HepG2 (cell line): ENCODE data around the gene ADM5. TPM values are rescaled to one million over a fixed set of nuclear protein-coding genes. Genes with fewer than 3 reads are reported as not detected.

ENCODE experiments used
- ATAC-seq: fragments of 200-7000 bp; cut with Tn5 transposase; 3 replicates; pipeline ENCODE4 v1.9.1; 2020; ENCODE audit warnings: mild to moderate bottlenecking, moderate library complexity
- BruUV-seq: library from RNA; stranded (reverse); fragments of 400-500 nt; replicated peaks from 2 replicates; lab custom pipeline; 2021; lab: Mats Ljungman, UMichigan
- CTCF ChIA-PET: fragments of 300-600 bp; formaldehyde crosslinking; extraction: SDS; loops from one replicate; lab custom pipeline; 2021; ENCODE audit warnings: low total read pairs, inconsistent platforms, low intra/inter-chr PET ratio; lab: Yijun Ruan, JAX
- POLR2A ChIA-PET: fragments of 350-600 bp; sonication (Branson Sonifier 250); formaldehyde crosslinking; loops from one replicate; lab custom pipeline; 2020; ENCODE audit warnings: antibody characterized with exemption, inconsistent platforms; lab: Yijun Ruan, JAX
- DNase-seq: peaks from one replicate; pipeline ENCODE4 v3.0.0-alpha.2; 2015; ENCODE audit warnings: low spot score
- FAIRE-seq: peaks from 3 replicates; lab custom pipeline; 2011; peaks lifted over from hg19 to GRCh38; lab: Jason Lieb, UNC
- H2AFZ ChIP-seq: one replicate; pipeline ENCODE4 v1.6.1; 2011; ENCODE audit warnings: low read length, inconsistent platforms
- H3K27ac ChIP-seq: fragments of 300-600 bp; 3 replicates; pipeline ENCODE4 v1.8.0; 2011; ENCODE audit warnings: mixed run types, mild to moderate bottlenecking, mixed read lengths, low read length, inconsistent platforms; ENCODE audit not compliant: insufficient read depth; ENCODE audit errors: extremely low read length
- H3K27me3 ChIP-seq, 2 experiments: fragments of 200-600 bp in 1 of 2; 2 replicates in 1 of 2; 3 replicates in 1 of 2; pipeline versions ENCODE4 v1.6.0 to v1.8.0; 2011; ENCODE audit warnings: low read length in 2 of 2, mild to moderate bottlenecking in 2 of 2, moderate library complexity in 2 of 2, inconsistent platforms in 1 of 2; ENCODE audit not compliant: insufficient read depth in 2 of 2, control insufficient read depth in 1 of 2
- H3K36me3 ChIP-seq, 2 experiments: fragments of 200-600 bp in 1 of 2; replicated peaks in 1 of 2; 2 replicates in 1 of 2; 3 replicates in 1 of 2; pipeline versions ENCODE4 v1.5.1 to v1.8.0; 2011; ENCODE audit warnings: low read length in 2 of 2, inconsistent platforms in 1 of 2; ENCODE audit not compliant: insufficient read depth in 2 of 2, control insufficient read depth in 1 of 2
- H3K4me1 ChIP-seq: 2 replicates; pipeline ENCODE4 v1.5.1; 2012; ENCODE audit warnings: low read length, inconsistent platforms; ENCODE audit not compliant: insufficient read depth
- H3K4me2 ChIP-seq: 2 replicates; pipeline ENCODE4 v1.6.0; 2011; ENCODE audit warnings: low read depth, low read length, inconsistent platforms
- H3K4me3 ChIP-seq, 3 experiments: fragments of 200-600 bp in 1 of 3; sonication (generic), shearing (Covaris generic) in 1 of 3; replicated peaks in 1 of 3; 2 replicates each; pipeline ENCODE4 v1.5.1; 2011 to 2016; ENCODE audit warnings: low read length in 3 of 3, inconsistent platforms in 2 of 3, low read depth in 2 of 3, mild to moderate bottlenecking in 2 of 3, control low read depth in 1 of 3, mixed read lengths in 1 of 3; ENCODE audit not compliant: insufficient read depth in 1 of 3
- H3K79me2 ChIP-seq: one replicate; pipeline ENCODE4 v1.6.1; 2011; ENCODE audit warnings: low read length, inconsistent platforms; ENCODE audit not compliant: insufficient read depth
- H3K9ac ChIP-seq: 2 replicates; pipeline ENCODE4 v1.6.0; 2011; ENCODE audit warnings: mild to moderate bottlenecking, low read depth, low read length, inconsistent platforms; ENCODE audit not compliant: insufficient read depth
- H3K9me3 ChIP-seq: 2 replicates; pipeline ENCODE4 v1.5.1; 2012; ENCODE audit warnings: mild to moderate bottlenecking, low read length
- H4K20me1 ChIP-seq: 2 replicates; pipeline ENCODE4 v1.6.0; 2011; ENCODE audit warnings: inconsistent platforms, mild to moderate bottlenecking, low read length, moderate library complexity; ENCODE audit not compliant: insufficient read depth
- ATF7-NPFF ChIP-seq: sonication (generic); formaldehyde crosslinking; IDR thresholded peaks from 2 replicates; pipeline ENCODE4 v1.8.1; 2023; ENCODE audit warnings: mild to moderate bottlenecking, low read depth, missing genetic modification reagents, moderate library complexity
- EHMT2 ChIP-seq: fragments of 200-600 bp; sonication (generic); IDR thresholded peaks from 2 replicates; pipeline ENCODE4 v1.7.0; 2017; ENCODE audit warnings: antibody characterized with exemption, low read depth, low read length, borderline replicate concordance
- ERF ChIP-seq: IDR thresholded peaks from 2 replicates; pipeline ENCODE4 v1.6.1; 2018; ENCODE audit warnings: missing biosample characterization, missing genetic modification reagents
- FLYWCH1 ChIP-seq: sonication (generic); formaldehyde crosslinking; IDR thresholded peaks from 2 replicates; pipeline ENCODE4 v1.8.1; 2023; ENCODE audit warnings: mild to moderate bottlenecking, missing genetic modification reagents
- FOXP4 ChIP-seq: sonication (generic); formaldehyde crosslinking; IDR thresholded peaks from 2 replicates; pipeline ENCODE4 v1.4.0; 2020; ENCODE audit warnings: missing genetic modification reagents
- HNF4G ChIP-seq, 2 experiments: sonication (generic) in 1 of 2; formaldehyde crosslinking in 1 of 2; IDR thresholded peaks; 2 replicates each; pipeline versions ENCODE4 v1.4.0 to v1.6.1; 2011 to 2020; ENCODE audit warnings: borderline replicate concordance in 2 of 2, low read depth in 2 of 2, mild to moderate bottlenecking in 2 of 2, low read length in 1 of 2, missing genetic modification reagents in 1 of 2, moderate library complexity in 1 of 2
- HNRNPL ChIP-seq: fragments of 200-400 bp; formaldehyde crosslinking; IDR thresholded peaks from 2 replicates; pipeline ENCODE4 v1.6.1; 2017; ENCODE audit warnings: mild to moderate bottlenecking, low read depth, low read length
- PAF1 ChIP-seq: IDR thresholded peaks from 2 replicates; pipeline ENCODE4 v1.6.1; 2016; ENCODE audit warnings: missing genetic modification reagents, missing compliant biosample characterization
- TAF1 ChIP-seq: sonication (generic); formaldehyde crosslinking; IDR thresholded peaks from 2 replicates; pipeline ENCODE4 v1.4.0; 2020; ENCODE audit warnings: missing genetic modification reagents
- YEATS2 ChIP-seq: sonication (generic); formaldehyde crosslinking; IDR thresholded peaks from 2 replicates; pipeline ENCODE4 v1.4.0; 2020; ENCODE audit warnings: missing genetic modification reagents, borderline replicate concordance
- ZBTB44 ChIP-seq: sonication (generic); formaldehyde crosslinking; IDR thresholded peaks from 2 replicates; pipeline ENCODE4 v1.4.0; 2020; ENCODE audit warnings: missing genetic modification reagents
- ZFYVE20 ChIP-seq: sonication (generic); formaldehyde crosslinking; IDR thresholded peaks from 2 replicates; pipeline ENCODE4 v1.8.0; 2023; ENCODE audit warnings: low read depth, mild to moderate bottlenecking, moderate library complexity, missing genetic modification reagents, borderline replicate concordance
- ZNF362 ChIP-seq: sonication (generic); formaldehyde crosslinking; IDR thresholded peaks from 2 replicates; pipeline ENCODE4 v1.4.0; 2020; ENCODE audit warnings: missing genetic modification reagents, mild to moderate bottlenecking, borderline replicate concordance
- ZNF382 ChIP-seq: sonication (generic); formaldehyde crosslinking; IDR thresholded peaks from 2 replicates; pipeline ENCODE4 v1.5.0; 2020; ENCODE audit warnings: missing genetic modification reagents, mild to moderate bottlenecking, borderline replicate concordance
- WGBS: methylation state at CpG from one replicate; pipeline ENCODE4 v1.1.6; 2017; ENCODE audit warnings: low lambda C conversion rate; 5-methylcytosine and 5-hydroxymethylcytosine counted together
- in situ Hi-C: cut with HindIII; loops from 2 replicates; pipeline ENCODE4 v1.10.0; 2017; ENCODE audit warnings: low pct_unique_long_range_greater_than_20kb; ENCODE audit not compliant: extremely low pct_ligation_motif_present
- intact Hi-C: fragments of 100-400 bp; cut with micrococcal nuclease; formaldehyde crosslinking; loops from one replicate; pipeline ENCODE4 v1.10.0; 2022; ENCODE audit not compliant: unreplicated experiment
- polyA plus RNA-seq, 8 experiments: library from polyadenylated mRNA; depleted of rRNA in 3 of 8; stranded (reverse) in 7 of 8; unstranded in 1 of 8; fragments of >200 nt; fragmentation: Illumina TruSeq in 4 of 8; extraction: Trizol in 4 of 8; gene quantifications; 2 replicates each; pipeline versions ENCODE4 v1.2.1 to v1.2.3, GENCODE V29; 2011 to 2016; ENCODE audit warnings: low read depth in 4 of 8, missing spikeins in 1 of 8, mixed read lengths in 1 of 8; ENCODE audit not compliant: insufficient read depth in 1 of 8
- total RNA-seq, 5 experiments: library from RNA; depleted of rRNA; stranded (reverse); fragments of >200 nt; fragmentation: Illumina TruSeq; extraction: Trizol; gene quantifications; 2 replicates each; pipeline ENCODE4 v1.2.3, GENCODE V29; 2016; ENCODE audit warnings: low read depth in 1 of 5

Gene ADM5
- total and polyA plus RNA-seq, 2 of the 13 experiments (the other 11 are each of a cell fraction or from before 2014, with no cell fraction given) = 2.7 to 4.1 TPM

- CTCF ChIA-PET = no interaction called here
- Histone ChIP-seq H3K4me1 (peaks cover 27% of the 10 kb centered on the region), H3K27me3 (no peaks in the 10 kb centered on the region; a peak in 1 of 5 replicates), H4K20me1 (peaks cover 5% of the 10 kb centered on the region; the same call in 1 of the 2 replicates), H3K9me3 (no peaks in the 10 kb centered on the region), H3K4me2 (peak overlapping the region; percentile 98), H3K79me2 (peaks cover 30% of the 10 kb centered on the region), H2AFZ (no peak overlapping the region), H3K27ac (peak overlapping the region; percentile 74), H3K36me3 (peaks cover 7 to 36% of the 10 kb centered on the region in 2 experiments), H3K9ac (peak overlapping the region; percentile 90), H3K4me3 (peak overlapping the region; percentile 63 to 96 (median 93))
- POLR2A ChIA-PET = interaction anchor here (0.8 to 5.7 kb wide), 9 partner anchors 8 to 152 kb away, joined by 3 to 92 read pairs (median 4); partner anchors contain the start of genes FCGRT, PRMT1, RRAS and SCAF1
- intact Hi-C loops = loop anchor here (2.0 kb wide), 1 partner anchor 24 kb away; the partner anchor contains the start of gene RRAS
- WGBS = under 1% methylated on average over 26 of the region's 53 CpGs
- in situ Hi-C loops = no loop called here
- ATAC-seq (peak; percentile 76), FAIRE-seq (peak; percentile 56), DNase-seq (peak; percentile 80)
- no TSS peak for BruUV-seq
- no peak for TF ChIP-seq FOXP4
- no peak for TF ChIP-seq ERF (CRISPR knock-in tag)
- no peak for TF ChIP-seq EHMT2
- peak; percentile 73 for TF ChIP-seq TAF1 (CRISPR knock-in tag)
- no peak for TF ChIP-seq HNF4G (IDR thresholded peaks at IDR 0.05; ENCODE audit: borderline replicate concordance, low read depth, low read length)
- TF ChIP-seq HNF4G (CRISPR knock-in tag; IDR thresholded peaks at IDR 0.05; ENCODE audit: borderline replicate concordance, low read depth) = no peak
- TF ChIP-seq ZBTB44 (CRISPR knock-in tag) = no peak
- no peak for TF ChIP-seq ZNF362 (CRISPR knock-in tag)
- no peak for TF ChIP-seq PAF1 (CRISPR knock-in tag)
- 0 out of 2 replicates have a peak, but pooled peaks have one; percentile 53 for TF ChIP-seq HNRNPL
- TF ChIP-seq FLYWCH1 (CRISPR knock-in tag) = no peak
- TF ChIP-seq ZFYVE20 (CRISPR knock-in tag) = no peak
- TF ChIP-seq ZNF382 (CRISPR knock-in tag) = no peak
- TF ChIP-seq YEATS2 (CRISPR knock-in tag) = peak; percentile 55; the same call in 1 of the 2 replicates
- TF ChIP-seq ATF7-NPFF (CRISPR knock-in tag) = no peak; the same call in none of the 2 replicates
Measured at GRCh38 chr19:49664171-49665035, 25.0 kb upstream of the ADM5 start.
